ENCODE results near the gene C2CD4D.

C2CD4D gene

GRCh38 chr1:151837884-151838221 is 1.8 kb downstream of the C2CD4D start:
- no peak overlapping the region for H3K9ac ChIP-seq (ENCODE audit: low read length in 5 of 5)
- H3K27me3 ChIP-seq (ENCODE audit: control insufficient read depth in 5 of 5, insufficient read depth in 4 of 5, low read length in 5 of 5), result peaks cover 3 to 24% (median 22%) of the 10 kb centered on the region in 5 donors
- peaks cover 0 to 28% (median 18%) of the 10 kb centered on the region in 5 donors for H3K4me1 ChIP-seq (ENCODE audit: control insufficient read depth in 5 of 5, insufficient read depth in 5 of 5, low read length in 5 of 5)
- H3K27ac ChIP-seq (ENCODE audit: low read depth, low read length), result no peak overlapping the region
- no peaks in the 10 kb centered on the region for H3K9me3 ChIP-seq (ENCODE audit: control insufficient read depth in 5 of 5, low read length in 5 of 5)
- H3K4me3 ChIP-seq (ENCODE audit: low read depth in 1 of 5, low read length in 5 of 5), result peak overlapping the region in 2 of 5 donors; percentile 45 to 57
- no peaks in the 10 kb centered on the region for H3K36me3 ChIP-seq (ENCODE audit: control insufficient read depth in 5 of 5, insufficient read depth in 5 of 5, low read length in 5 of 5)

- Histone ChIP-seq H3K4me1 (ENCODE audit: control insufficient read depth in 5 of 5, insufficient read depth in 5 of 5, low read length in 5 of 5) (peaks cover 0 to 35% (median 24%) of the 10 kb centered on the region in 5 donors), H3K27ac (ENCODE audit: low read depth, low read length) (no peak overlapping the region), H3K9ac (ENCODE audit: low read length in 5 of 5) (no peak overlapping the region), H3K4me3 (ENCODE audit: low read depth in 1 of 5, low read length in 5 of 5) (no peak overlapping the region), H3K9me3 (ENCODE audit: control insufficient read depth in 5 of 5, low read length in 5 of 5) (no peaks in the 10 kb centered on the region), H3K36me3 (ENCODE audit: control insufficient read depth in 5 of 5, insufficient read depth in 5 of 5, low read length in 5 of 5) (no peaks in the 10 kb centered on the region), H3K27me3 (ENCODE audit: control insufficient read depth in 5 of 5, insufficient read depth in 4 of 5, low read length in 5 of 5) (peaks cover 3 to 24% (median 22%) of the 10 kb centered on the region in 5 donors)
Measured at GRCh38 chr1:151837197-151837596, 2.4 kb downstream of the C2CD4D start.

GRCh38 chr1:151835596-151835995 is 4.0 kb downstream of the C2CD4D start:
- Histone ChIP-seq H3K27me3 (ENCODE audit: control insufficient read depth in 5 of 5, insufficient read depth in 4 of 5, low read length in 5 of 5) (peaks cover 3 to 24% (median 22%) of the 10 kb centered on the region in 5 donors), H3K9ac (ENCODE audit: low read length in 5 of 5) (no peak overlapping the region), H3K27ac (ENCODE audit: low read depth, low read length) (no peak overlapping the region), H3K4me3 (ENCODE audit: low read depth in 1 of 5, low read length in 5 of 5) (no peak overlapping the region), H3K9me3 (ENCODE audit: control insufficient read depth in 5 of 5, low read length in 5 of 5) (no peaks in the 10 kb centered on the region), H3K4me1 (ENCODE audit: control insufficient read depth in 5 of 5, insufficient read depth in 5 of 5, low read length in 5 of 5) (peaks cover 0 to 47% (median 38%) of the 10 kb centered on the region in 5 donors), H3K36me3 (ENCODE audit: control insufficient read depth in 5 of 5, insufficient read depth in 5 of 5, low read length in 5 of 5) (no peaks in the 10 kb centered on the region)

- Histone ChIP-seq H3K4me1 (ENCODE audit: control insufficient read depth in 5 of 5, insufficient read depth in 5 of 5, low read length in 5 of 5) (peaks cover 0 to 45% (median 33%) of the 10 kb centered on the region in 5 donors), H3K36me3 (ENCODE audit: control insufficient read depth in 5 of 5, insufficient read depth in 5 of 5, low read length in 5 of 5) (no peaks in the 10 kb centered on the region), H3K9me3 (ENCODE audit: control insufficient read depth in 5 of 5, low read length in 5 of 5) (no peaks in the 10 kb centered on the region), H3K27me3 (ENCODE audit: control insufficient read depth in 5 of 5, insufficient read depth in 4 of 5, low read length in 5 of 5) (peaks cover 0 to 17% (median 12%) of the 10 kb centered on the region in 5 donors), H3K27ac (ENCODE audit: low read depth, low read length) (no peak overlapping the region), H3K9ac (ENCODE audit: low read length in 5 of 5) (no peak overlapping the region), H3K4me3 (ENCODE audit: low read depth in 1 of 5, low read length in 5 of 5) (no peak overlapping the region)
Measured at GRCh38 chr1:151834239-151834638, 5.4 kb downstream of the C2CD4D start.

- H3K9ac ChIP-seq (ENCODE audit: low read length in 5 of 5), result no peak overlapping the region
- peaks cover 0 to 13% (median 5%) of the 10 kb centered on the region in 5 donors for H3K27me3 ChIP-seq (ENCODE audit: control insufficient read depth in 5 of 5, insufficient read depth in 4 of 5, low read length in 5 of 5)
- no peak overlapping the region for H3K27ac ChIP-seq (ENCODE audit: low read depth, low read length)
- no peaks in the 10 kb centered on the region for H3K36me3 ChIP-seq (ENCODE audit: control insufficient read depth in 5 of 5, insufficient read depth in 5 of 5, low read length in 5 of 5)
- H3K9me3 ChIP-seq (ENCODE audit: control insufficient read depth in 5 of 5, low read length in 5 of 5), result no peaks in the 10 kb centered on the region
- H3K4me3 ChIP-seq (ENCODE audit: low read depth in 1 of 5, low read length in 5 of 5), result no peak overlapping the region
- H3K4me1 ChIP-seq (ENCODE audit: control insufficient read depth in 5 of 5, insufficient read depth in 5 of 5, low read length in 5 of 5), result peaks cover 0 to 46% (median 30%) of the 10 kb centered on the region in 5 donors
Measured at GRCh38 chr1:151833172-151833900, 6.3 kb downstream of the C2CD4D start.

- Histone ChIP-seq H3K4me3 (ENCODE audit: low read depth in 1 of 5, low read length in 5 of 5) (peak overlapping the region in 1 of 5 donors; percentile 34), H3K36me3 (ENCODE audit: control insufficient read depth in 5 of 5, insufficient read depth in 5 of 5, low read length in 5 of 5) (no peaks in the 10 kb centered on the region), H3K27me3 (ENCODE audit: control insufficient read depth in 5 of 5, insufficient read depth in 4 of 5, low read length in 5 of 5) (peaks cover 0 to 7% (median 4%) of the 10 kb centered on the region in 5 donors), H3K4me1 (ENCODE audit: control insufficient read depth in 5 of 5, insufficient read depth in 5 of 5, low read length in 5 of 5) (peaks cover 0 to 51% (median 34%) of the 10 kb centered on the region in 5 donors), H3K27ac (ENCODE audit: low read depth, low read length) (no peak overlapping the region), H3K9me3 (ENCODE audit: control insufficient read depth in 5 of 5, low read length in 5 of 5) (no peaks in the 10 kb centered on the region), H3K9ac (ENCODE audit: low read length in 5 of 5) (peak overlapping the region in 1 of 5 donors; percentile 5)
Measured at GRCh38 chr1:151832318-151832980, 7.2 kb downstream of the C2CD4D start.

- H3K36me3 ChIP-seq (ENCODE audit: control insufficient read depth in 5 of 5, insufficient read depth in 5 of 5, low read length in 5 of 5), result no peaks in the 10 kb centered on the region
- peak within 1 kb of the TSS in 1 of 5 donors; percentile 34 for H3K9ac ChIP-seq (ENCODE audit: low read length in 5 of 5)
- H3K27ac ChIP-seq (ENCODE audit: low read depth, low read length), result no peak within 1 kb of the TSS
- peaks cover 0 to 51% (median 34%) of the 10 kb centered on the region in 5 donors for H3K4me1 ChIP-seq (ENCODE audit: control insufficient read depth in 5 of 5, insufficient read depth in 5 of 5, low read length in 5 of 5)
- no peaks in the 10 kb centered on the region for H3K9me3 ChIP-seq (ENCODE audit: control insufficient read depth in 5 of 5, low read length in 5 of 5)
- peak within 1 kb of the TSS in 1 of 5 donors; percentile 34 for H3K4me3 ChIP-seq (ENCODE audit: low read depth in 1 of 5, low read length in 5 of 5)
- H3K27me3 ChIP-seq (ENCODE audit: control insufficient read depth in 5 of 5, insufficient read depth in 4 of 5, low read length in 5 of 5), result no peaks in the 10 kb centered on the region
Measured at GRCh38 chr1:151831605-151832004, 8.0 kb downstream of the C2CD4D start, which contains the start of gene RORC. Gene RORC, minus strand, starts transcription at chr1:151831802. Its CDS starts 38 bp downstream, at chr1:151831764.

- Histone ChIP-seq H3K4me3 (ENCODE audit: low read depth in 1 of 5, low read length in 5 of 5) (peak overlapping the region in 1 of 5 donors; percentile 12), H3K27ac (ENCODE audit: low read depth, low read length) (no peak overlapping the region), H3K36me3 (ENCODE audit: control insufficient read depth in 5 of 5, insufficient read depth in 5 of 5, low read length in 5 of 5) (no peaks in the 10 kb centered on the region), H3K27me3 (ENCODE audit: control insufficient read depth in 5 of 5, insufficient read depth in 4 of 5, low read length in 5 of 5) (no peaks in the 10 kb centered on the region), H3K4me1 (ENCODE audit: control insufficient read depth in 5 of 5, insufficient read depth in 5 of 5, low read length in 5 of 5) (peaks cover 0 to 53% (median 35%) of the 10 kb centered on the region in 5 donors), H3K9ac (ENCODE audit: low read length in 5 of 5) (peak overlapping the region in 1 of 5 donors; percentile 34), H3K9me3 (ENCODE audit: control insufficient read depth in 5 of 5, low read length in 5 of 5) (no peaks in the 10 kb centered on the region)
Measured at GRCh38 chr1:151831256-151831591, 8.4 kb downstream of the C2CD4D start.

GRCh38 chr1:151830055-151830454 is 9.6 kb downstream of the C2CD4D start:
- H3K4me3 ChIP-seq (ENCODE audit: low read depth in 1 of 5, low read length in 5 of 5), result no peak overlapping the region
- no peaks in the 10 kb centered on the region for H3K36me3 ChIP-seq (ENCODE audit: control insufficient read depth in 5 of 5, insufficient read depth in 5 of 5, low read length in 5 of 5)
- H3K27ac ChIP-seq (ENCODE audit: low read depth, low read length), result no peak overlapping the region
- no peaks in the 10 kb centered on the region for H3K9me3 ChIP-seq (ENCODE audit: control insufficient read depth in 5 of 5, low read length in 5 of 5)
- H3K27me3 ChIP-seq (ENCODE audit: control insufficient read depth in 5 of 5, insufficient read depth in 4 of 5, low read length in 5 of 5), result no peaks in the 10 kb centered on the region
- H3K9ac ChIP-seq (ENCODE audit: low read length in 5 of 5), result no peak overlapping the region
- peaks cover 0 to 65% (median 43%) of the 10 kb centered on the region in 5 donors for H3K4me1 ChIP-seq (ENCODE audit: control insufficient read depth in 5 of 5, insufficient read depth in 5 of 5, low read length in 5 of 5)

- peaks cover 0 to 68% (median 43%) of the 10 kb centered on the region in 5 donors for H3K4me1 ChIP-seq (ENCODE audit: control insufficient read depth in 5 of 5, insufficient read depth in 5 of 5, low read length in 5 of 5)
- H3K9ac ChIP-seq (ENCODE audit: low read length in 5 of 5), result no peak overlapping the region
- no peak overlapping the region for H3K27ac ChIP-seq (ENCODE audit: low read depth, low read length)
- no peaks in the 10 kb centered on the region for H3K27me3 ChIP-seq (ENCODE audit: control insufficient read depth in 5 of 5, insufficient read depth in 4 of 5, low read length in 5 of 5)
- H3K36me3 ChIP-seq (ENCODE audit: control insufficient read depth in 5 of 5, insufficient read depth in 5 of 5, low read length in 5 of 5), result no peaks in the 10 kb centered on the region
- H3K4me3 ChIP-seq (ENCODE audit: low read depth in 1 of 5, low read length in 5 of 5), result no peak overlapping the region
- H3K9me3 ChIP-seq (ENCODE audit: control insufficient read depth in 5 of 5, low read length in 5 of 5), result no peaks in the 10 kb centered on the region
Measured at GRCh38 chr1:151829352-151830046, 10.1 kb downstream of the C2CD4D start.
